Superior temporal gyrus (tissue), 1 donor: ENCODE results near the gene ZYG11B.
"Not testable (repeated sequence)": the region's sequence is repeated elsewhere in the genome, so short reads cannot be mapped to it uniquely, and the experiment has no call there.

Experiments
- DNase-seq: peaks from one replicate; pipeline ENCODE4 v3.0.0-alpha.2; 2016; ENCODE audit errors: extremely low spot score

The ZYG11B gene

GRCh38 chr1:52707927-52708655, 18.2 kb upstream of the ZYG11B start:
- DNase-seq = no peak

- no peak for DNase-seq
Measured at GRCh38 chr1:52709016-52709415, 17.2 kb upstream of the ZYG11B start.

- no peak for DNase-seq
Measured at GRCh38 chr1:52713590-52713989, 12.7 kb upstream of the ZYG11B start.

- DNase-seq = not testable (repeated sequence)
Measured at GRCh38 chr1:52715296-52715695, 11.0 kb upstream of the ZYG11B start.

- no peak for DNase-seq
Measured at GRCh38 chr1:52723260-52723659, 3.0 kb upstream of the ZYG11B start.

GRCh38 chr1:52725903-52726264, 369 bp upstream of the ZYG11B start:
- no peak for DNase-seq

- no peak for DNase-seq
Measured at GRCh38 chr1:52727114-52727586, 897 bp downstream of the ZYG11B start.

GRCh38 chr1:52727956-52728656, 1.9 kb downstream of the ZYG11B start:
- DNase-seq = no peak

GRCh38 chr1:52733368-52733767, 7.1 kb downstream of the ZYG11B start:
- no peak for DNase-seq

- DNase-seq = not testable (repeated sequence)
Measured at GRCh38 chr1:52735371-52735770, 9.1 kb downstream of the ZYG11B start.

- no peak for DNase-seq
Measured at GRCh38 chr1:52738148-52738547, 11.9 kb downstream of the ZYG11B start.

- no peak for DNase-seq
Measured at GRCh38 chr1:52738893-52739292, 12.6 kb downstream of the ZYG11B start.

- no peak for DNase-seq
Measured at GRCh38 chr1:52739699-52740467, 13.6 kb downstream of the ZYG11B start.

- no peak for DNase-seq
Measured at GRCh38 chr1:52741259-52741658, 15.0 kb downstream of the ZYG11B start.

- no peak for DNase-seq
Measured at GRCh38 chr1:52746189-52746588, 19.9 kb downstream of the ZYG11B start.

GRCh38 chr1:52747450-52747849, 21.2 kb downstream of the ZYG11B start:
- no peak for DNase-seq

GRCh38 chr1:52748119-52748518, 21.9 kb downstream of the ZYG11B start:
- DNase-seq = peak; percentile 58

- DNase-seq = not testable (repeated sequence)
Measured at GRCh38 chr1:52749496-52749895, 23.2 kb downstream of the ZYG11B start.

GRCh38 chr1:52750139-52750538, 23.9 kb downstream of the ZYG11B start:
- DNase-seq = not testable (repeated sequence)

- no peak for DNase-seq
Measured at GRCh38 chr1:52751589-52752483, 25.6 kb downstream of the ZYG11B start.

GRCh38 chr1:52752484-52752826, 26.2 kb downstream of the ZYG11B start:
- no peak for DNase-seq

GRCh38 chr1:52753169-52753568, 26.9 kb downstream of the ZYG11B start:
- DNase-seq = no peak
